Lower leg skin (tissue), 4 donors: ENCODE data around the gene ZNF710. TPM values are rescaled to one million over a fixed set of nuclear protein-coding genes. Genes with fewer than 3 reads are reported as not detected.

Experiments used
- DNase-seq, 2 donors: peaks; one replicate each; pipeline ENCODE4 v3.0.0-alpha.2; 2019; ENCODE audit warnings: low spot score in 2 of 2
- H3K4me3 ChIP-seq: fragments of 200-600 bp; sonication (generic); 2 replicates; pipeline ENCODE4 v1.5.1; 2017; ENCODE audit warnings: mild to moderate bottlenecking, low read depth; ENCODE audit not compliant: poor library complexity, severe bottlenecking
- POLR2A ChIP-seq, 2 donors: fragments of 450-650 bp; IDR thresholded peaks; one replicate each; pipeline ENCODE4 v1.6.1; 2016 to 2017; ENCODE audit warnings: antibody characterized with exemption in 2 of 2, mild to moderate bottlenecking in 1 of 2, moderate library complexity in 1 of 2
- WGBS, 2 donors: methylation state at CpG; one replicate each; pipeline ENCODE4 v1.1.5; 2018; 5-methylcytosine and 5-hydroxymethylcytosine counted together
- intact Hi-C: fragments of 100-400 bp; cut with DNase I; formaldehyde crosslinking; loops from one replicate; pipeline ENCODE4 v1.15.0; 2023; ENCODE audit warnings: low total_unique reads
- total RNA-seq, 4 donors: library from RNA; depleted of rRNA; stranded (reverse); fragments of >200 nt; gene quantifications; one replicate each; pipeline ENCODE4 v1.1.0, GENCODE V29; 2016
- TF ChIP-seq, protein P1 (sequence below), 3 donors: fragments of 450-650 bp; IDR thresholded peaks; one replicate each; pipeline ENCODE4 v1.5.1; 2016; ENCODE audit warnings: antibody characterized with exemption in 3 of 3, mild to moderate bottlenecking in 3 of 3, moderate library complexity in 2 of 3

Gene ZNF710
- total RNA-seq, 4 donors from 2014 or later, result 27.2 to 34.3 (median 32.4) TPM

DNA sequence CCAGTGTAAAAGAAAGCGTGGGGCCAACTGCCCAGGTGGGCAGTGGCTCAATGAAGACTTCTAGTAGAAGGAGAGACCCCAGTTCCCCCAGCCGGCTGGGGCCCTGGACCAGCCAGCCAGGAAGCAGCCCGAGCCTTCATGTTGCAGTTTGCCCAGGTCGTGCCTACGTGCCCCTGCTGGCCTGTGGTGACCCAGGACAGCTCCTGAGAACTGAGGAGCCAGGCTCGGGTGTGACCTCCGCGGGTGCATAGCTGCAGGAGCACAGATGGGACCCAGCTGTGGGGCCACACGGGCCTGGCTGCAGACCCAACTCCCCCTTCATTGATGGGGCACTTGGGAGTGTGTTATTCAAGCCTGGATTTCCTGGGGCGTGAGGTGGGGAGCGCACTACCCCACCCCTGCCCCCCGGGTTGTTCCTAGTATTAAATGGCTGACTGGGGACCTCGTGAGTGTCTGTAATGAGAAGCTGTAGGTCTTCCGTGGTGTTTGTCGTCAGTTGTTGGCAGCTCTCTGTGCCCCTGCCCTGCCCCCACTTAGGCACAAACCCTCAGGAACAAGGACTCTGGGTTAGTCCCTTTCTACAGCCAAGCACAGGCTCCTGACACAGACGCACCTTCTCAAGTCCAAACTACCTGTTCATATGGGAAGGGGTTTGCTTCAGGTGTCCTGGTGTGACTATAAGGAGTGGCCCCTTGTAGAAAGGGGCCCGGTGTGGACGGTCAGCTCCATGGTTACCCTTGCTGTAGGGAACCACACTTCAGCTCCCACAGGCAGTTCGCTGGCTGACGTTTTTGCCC lies 62.0 kb downstream of the ZNF710 start:
- no peak overlapping the region for H3K4me3 ChIP-seq
- no peak for DNase-seq
- WGBS, 2 donors, result 48 to 57% methylated on average over 13 to 20 of the region's 20 CpGs
- no peak for TF ChIP-seq POLR2A (IDR thresholded peaks at IDR 0.05)
- TF ChIP-seq, protein P1, sequence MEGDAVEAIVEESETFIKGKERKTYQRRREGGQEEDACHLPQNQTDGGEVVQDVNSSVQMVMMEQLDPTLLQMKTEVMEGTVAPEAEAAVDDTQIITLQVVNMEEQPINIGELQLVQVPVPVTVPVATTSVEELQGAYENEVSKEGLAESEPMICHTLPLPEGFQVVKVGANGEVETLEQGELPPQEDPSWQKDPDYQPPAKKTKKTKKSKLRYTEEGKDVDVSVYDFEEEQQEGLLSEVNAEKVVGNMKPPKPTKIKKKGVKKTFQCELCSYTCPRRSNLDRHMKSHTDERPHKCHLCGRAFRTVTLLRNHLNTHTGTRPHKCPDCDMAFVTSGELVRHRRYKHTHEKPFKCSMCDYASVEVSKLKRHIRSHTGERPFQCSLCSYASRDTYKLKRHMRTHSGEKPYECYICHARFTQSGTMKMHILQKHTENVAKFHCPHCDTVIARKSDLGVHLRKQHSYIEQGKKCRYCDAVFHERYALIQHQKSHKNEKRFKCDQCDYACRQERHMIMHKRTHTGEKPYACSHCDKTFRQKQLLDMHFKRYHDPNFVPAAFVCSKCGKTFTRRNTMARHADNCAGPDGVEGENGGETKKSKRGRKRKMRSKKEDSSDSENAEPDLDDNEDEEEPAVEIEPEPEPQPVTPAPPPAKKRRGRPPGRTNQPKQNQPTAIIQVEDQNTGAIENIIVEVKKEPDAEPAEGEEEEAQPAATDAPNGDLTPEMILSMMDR (IDR thresholded peaks at IDR 0.05), result no peak
- intact Hi-C loops, result no loop called here

DNA sequence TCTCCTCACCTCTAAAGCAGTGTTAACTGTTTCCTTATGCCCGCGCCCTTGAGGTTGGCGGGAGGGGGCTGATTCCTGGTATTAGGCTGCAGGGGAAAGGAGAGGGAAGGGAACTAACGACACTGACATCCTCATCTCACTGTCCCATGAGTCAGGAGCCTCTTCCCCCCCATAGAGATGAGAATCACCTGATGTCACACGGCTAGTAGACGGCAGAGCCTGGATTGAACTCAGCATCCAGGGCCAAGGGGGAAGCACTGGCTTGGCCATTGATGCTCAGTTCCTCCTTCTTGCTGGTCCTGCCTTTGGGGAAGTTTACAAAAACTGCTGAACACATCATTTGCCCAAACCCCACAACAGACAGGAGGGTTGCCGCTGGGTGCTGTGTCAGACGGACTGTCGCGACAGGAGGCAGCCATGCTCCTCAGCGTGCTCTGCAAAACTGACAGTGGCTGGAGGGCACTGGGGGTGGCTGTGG lies 62.7 kb downstream of the ZNF710 start:
- no peak overlapping the region for H3K4me3 ChIP-seq
- intact Hi-C loops, result no loop called here
- DNase-seq, result no peak
- 76 to 78% methylated on average over 11 of the region's 11 CpGs for WGBS, 2 donors
- TF ChIP-seq, protein P1 (IDR thresholded peaks at IDR 0.05), result no peak
- no peak for TF ChIP-seq POLR2A (IDR thresholded peaks at IDR 0.05)

DNA sequence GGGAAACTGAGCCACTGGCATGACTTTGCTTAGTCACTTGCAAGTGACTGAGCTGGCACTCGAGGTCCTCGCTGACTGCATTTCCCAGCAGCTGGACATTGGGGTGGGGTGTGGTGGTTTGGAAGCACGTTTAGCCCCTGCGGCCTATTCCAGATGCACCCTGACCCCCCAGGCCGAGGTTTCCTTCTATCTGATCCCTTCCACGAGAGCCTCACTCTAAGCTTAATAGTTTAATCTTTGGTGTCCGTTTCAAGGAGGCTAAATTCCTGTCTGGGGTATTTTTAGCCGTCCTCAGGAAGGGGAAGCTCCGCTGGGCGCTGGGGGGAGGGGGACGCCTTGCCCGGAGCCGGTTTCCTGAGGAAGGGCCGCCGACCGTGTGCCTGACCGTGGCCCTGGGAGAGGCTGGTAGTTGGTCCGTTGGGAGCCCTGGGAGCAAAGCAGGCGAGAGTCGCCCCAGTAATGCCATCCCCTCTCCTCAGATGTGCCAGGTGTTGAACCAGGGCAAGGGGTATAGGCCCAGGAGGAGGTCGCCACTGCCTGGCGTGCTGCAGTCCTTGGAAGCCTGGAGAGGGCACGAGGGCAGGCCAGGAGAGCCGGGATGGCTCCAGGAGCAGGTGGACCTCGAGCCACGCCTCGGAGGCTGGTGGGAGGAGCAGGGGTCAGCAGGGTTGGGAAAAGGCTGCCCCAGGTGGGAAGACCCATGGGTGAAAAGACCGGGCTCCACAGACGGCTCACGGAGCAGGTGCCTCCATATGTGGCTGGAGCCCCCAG lies 64.0 kb downstream of the ZNF710 start:
- TF ChIP-seq POLR2A (IDR thresholded peaks at IDR 0.05), result no peak
- TF ChIP-seq, protein P1 (IDR thresholded peaks at IDR 0.05), result no peak
- intact Hi-C loops, result no loop called here
- H3K4me3 ChIP-seq, result no peak overlapping the region
- DNase-seq, result no peak
- 64 to 74% methylated on average over 30 of the region's 30 CpGs for WGBS, 2 donors

DNA sequence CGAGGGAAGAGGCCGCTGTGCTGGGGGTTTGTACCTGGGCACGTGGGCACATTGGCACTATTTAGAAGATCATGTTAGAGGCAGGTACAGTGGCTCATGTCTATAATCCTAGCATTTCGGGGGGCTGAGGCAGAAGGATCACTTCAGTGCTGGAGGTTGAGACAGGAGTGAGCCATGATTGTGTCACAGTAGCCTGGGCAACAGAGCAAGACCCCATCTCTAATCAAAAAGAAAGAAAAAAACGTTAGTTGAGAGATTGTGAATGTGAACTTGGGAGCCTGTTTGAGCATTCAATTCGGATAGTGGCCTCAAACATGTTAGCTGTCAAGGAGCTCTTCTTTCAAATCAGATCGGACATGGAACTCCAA lies 64.5 kb downstream of the ZNF710 start:
- 84% methylated on average over 7 of the region's 7 CpGs for WGBS, 2 donors
- no peak overlapping the region for H3K4me3 ChIP-seq
- intact Hi-C loops, result no loop called here
- no peak for DNase-seq
- no peak for TF ChIP-seq POLR2A (IDR thresholded peaks at IDR 0.05)
- TF ChIP-seq, protein P1 (IDR thresholded peaks at IDR 0.05), result no peak

DNA sequence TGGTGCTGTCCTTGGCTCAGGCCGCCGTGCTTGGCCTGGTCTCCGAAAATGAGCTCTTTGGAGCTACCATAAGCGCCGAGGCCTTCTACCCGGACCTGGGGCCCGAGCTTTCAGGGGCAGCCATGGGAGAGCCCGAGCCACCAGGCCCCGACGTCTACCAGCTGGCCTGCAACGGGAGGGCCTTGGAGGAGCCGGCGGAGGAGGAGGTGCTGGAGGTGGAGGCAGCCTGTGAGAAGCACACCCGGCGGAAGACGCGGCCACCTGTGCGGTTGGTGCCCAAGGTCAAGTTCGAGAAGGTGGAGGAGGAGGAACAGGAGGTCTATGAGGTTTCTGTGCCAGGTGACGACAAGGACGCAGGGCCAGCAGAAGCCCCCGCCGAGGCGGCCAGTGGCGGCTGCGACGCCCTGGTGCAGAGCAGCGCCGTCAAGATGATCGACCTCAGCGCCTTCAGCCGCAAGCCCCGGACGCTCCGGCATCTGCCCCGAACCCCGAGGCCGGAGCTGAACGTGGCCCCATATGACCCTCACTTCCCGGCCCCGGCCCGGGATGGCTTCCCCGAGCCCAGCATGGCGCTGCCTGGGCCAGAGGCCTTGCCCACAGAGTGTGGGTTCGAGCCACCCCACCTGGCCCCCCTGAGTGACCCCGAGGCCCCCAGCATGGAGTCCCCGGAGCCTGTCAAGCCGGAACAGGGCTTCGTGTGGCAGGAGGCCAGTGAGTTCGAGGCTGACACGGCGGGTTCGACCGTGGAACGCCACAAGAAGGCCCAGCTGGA lies 66.2 kb downstream of the ZNF710 start:
- intact Hi-C loops, result no loop called here
- no peak overlapping the region for H3K4me3 ChIP-seq
- DNase-seq, result no peak
- 94 to 96% methylated on average over 50 to 55 of the region's 55 CpGs for WGBS, 2 donors
- no peak for TF ChIP-seq POLR2A (IDR thresholded peaks at IDR 0.05)
- TF ChIP-seq, protein P1 (IDR thresholded peaks at IDR 0.05), result no peak
